HL-60 (cell line): ENCODE results near the gene SEC14L1.

Source experiments
- GABPA ChIP-seq: IDR thresholded peaks from 2 replicates; pipeline ENCODE4 v1.6.1; 2012; ENCODE audit warnings: low read depth
- POLR2AphosphoS5 ChIP-seq: IDR thresholded peaks from 2 replicates; pipeline ENCODE4 v1.6.1; 2012; ENCODE audit warnings: low read depth
- TF ChIP-seq, protein P1 (sequence below): IDR thresholded peaks from one replicate; pipeline ENCODE4 v1.5.1; 2011; ENCODE audit warnings: low read length, control low read depth, inconsistent platforms; ENCODE audit not compliant: insufficient read depth

DNA sequence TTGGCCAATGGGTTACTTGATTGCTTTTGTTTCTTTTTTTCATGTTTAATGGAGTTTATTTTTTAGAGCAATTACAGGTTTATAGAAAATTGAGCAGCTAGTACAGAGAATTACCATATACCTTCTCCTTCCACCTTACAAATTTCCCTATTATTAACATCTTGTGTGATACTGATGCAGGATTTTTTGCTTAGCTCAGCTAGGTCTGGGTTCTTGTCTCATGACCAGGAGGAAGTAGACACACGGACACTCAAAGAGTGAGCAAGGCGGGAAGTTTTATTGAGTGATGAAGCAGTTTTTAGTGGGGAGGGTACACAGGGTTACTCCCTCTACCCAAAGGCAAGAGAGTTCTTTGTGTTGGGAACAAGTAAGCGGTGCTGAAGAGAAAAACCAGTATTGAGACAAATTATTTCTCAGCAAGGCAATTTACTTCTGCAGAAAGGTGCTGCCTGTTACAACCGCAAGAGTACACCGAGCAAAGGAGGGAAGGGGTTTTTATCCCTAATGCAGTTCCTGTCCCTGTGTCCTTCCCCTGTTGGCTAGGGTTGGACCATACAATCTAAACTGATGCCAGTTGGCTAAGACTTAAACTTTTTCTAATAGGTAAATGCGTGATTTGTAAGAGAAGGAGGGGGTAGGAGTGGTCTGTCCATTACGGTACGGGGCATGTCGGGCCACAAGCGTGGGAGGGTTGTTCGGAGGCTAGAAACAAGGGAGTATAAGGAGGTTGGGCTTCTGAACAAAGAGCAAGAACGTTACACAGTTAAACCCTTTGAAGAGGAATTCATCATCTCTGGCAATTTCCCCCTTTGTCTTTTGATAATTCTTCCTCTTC is 26.9 kb downstream of the SEC14L1 start:
- TF ChIP-seq POLR2AphosphoS5 (no peak), GABPA (no peak)
- TF ChIP-seq, protein P1, sequence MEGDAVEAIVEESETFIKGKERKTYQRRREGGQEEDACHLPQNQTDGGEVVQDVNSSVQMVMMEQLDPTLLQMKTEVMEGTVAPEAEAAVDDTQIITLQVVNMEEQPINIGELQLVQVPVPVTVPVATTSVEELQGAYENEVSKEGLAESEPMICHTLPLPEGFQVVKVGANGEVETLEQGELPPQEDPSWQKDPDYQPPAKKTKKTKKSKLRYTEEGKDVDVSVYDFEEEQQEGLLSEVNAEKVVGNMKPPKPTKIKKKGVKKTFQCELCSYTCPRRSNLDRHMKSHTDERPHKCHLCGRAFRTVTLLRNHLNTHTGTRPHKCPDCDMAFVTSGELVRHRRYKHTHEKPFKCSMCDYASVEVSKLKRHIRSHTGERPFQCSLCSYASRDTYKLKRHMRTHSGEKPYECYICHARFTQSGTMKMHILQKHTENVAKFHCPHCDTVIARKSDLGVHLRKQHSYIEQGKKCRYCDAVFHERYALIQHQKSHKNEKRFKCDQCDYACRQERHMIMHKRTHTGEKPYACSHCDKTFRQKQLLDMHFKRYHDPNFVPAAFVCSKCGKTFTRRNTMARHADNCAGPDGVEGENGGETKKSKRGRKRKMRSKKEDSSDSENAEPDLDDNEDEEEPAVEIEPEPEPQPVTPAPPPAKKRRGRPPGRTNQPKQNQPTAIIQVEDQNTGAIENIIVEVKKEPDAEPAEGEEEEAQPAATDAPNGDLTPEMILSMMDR = no peak
